ENCODE results near the gene DUSP6.
A peak's percentile ranks its signal among the peaks of the same experiment; 100 is the strongest.

DUSP6 gene

GRCh38 chr12:89357297-89357730 lies 5.0 kb upstream of the DUSP6 start:
- TF ChIP-seq TEAD4 (IDR thresholded peaks at IDR 0.05) (no peak), REST (IDR thresholded peaks at IDR 0.05; ENCODE audit: low read depth) (peak; percentile 34; the same call in 1 of the 2 replicates), EGR1 (IDR thresholded peaks at IDR 0.05) (no peak), MAX (IDR thresholded peaks at IDR 0.05) (no peak)

- TF ChIP-seq TEAD4 (IDR thresholded peaks at IDR 0.05) (no peak), REST (IDR thresholded peaks at IDR 0.05; ENCODE audit: low read depth) (no peak), TAF1 (IDR thresholded peaks at IDR 0.05; ENCODE audit: low read depth) (no peak), RAD21 (IDR thresholded peaks at IDR 0.05; ENCODE audit: low read depth) (no peak), FOXM1 (IDR thresholded peaks at IDR 0.05; ENCODE audit: borderline replicate concordance, low read depth) (no peak), TCF12 (IDR thresholded peaks at IDR 0.05; ENCODE audit: low read depth) (no peak), YY1 (IDR thresholded peaks at IDR 0.05; ENCODE audit: low read depth) (no peak), EP300 (IDR thresholded peaks at IDR 0.05; ENCODE audit: borderline replicate concordance) (no peak), MAX (IDR thresholded peaks at IDR 0.05) (no peak), EGR1 (IDR thresholded peaks at IDR 0.05) (no peak), NFIC (IDR thresholded peaks at IDR 0.05) (no peak), USF1 (IDR thresholded peaks at IDR 0.05) (no peak), CEBPB (IDR thresholded peaks at IDR 0.05) (no peak), ZBTB7A (IDR thresholded peaks at IDR 0.05; ENCODE audit: low read depth) (no peak), CREB1 (IDR thresholded peaks at IDR 0.05; ENCODE audit: low read depth) (no peak)
These were observed 3.9 kb upstream of the DUSP6 start for GRCh38 chr12:89356069-89356665.

- TF ChIP-seq REST (IDR thresholded peaks at IDR 0.05; ENCODE audit: low read depth) (no peak), TCF12 (IDR thresholded peaks at IDR 0.05; ENCODE audit: low read depth) (no peak), USF1 (IDR thresholded peaks at IDR 0.05) (no peak), TAF1 (IDR thresholded peaks at IDR 0.05; ENCODE audit: low read depth) (no peak), NFIC (IDR thresholded peaks at IDR 0.05) (no peak), RAD21 (IDR thresholded peaks at IDR 0.05; ENCODE audit: low read depth) (no peak; the same call in 1 of the 2 replicates), MAX (IDR thresholded peaks at IDR 0.05) (no peak), CEBPB (IDR thresholded peaks at IDR 0.05) (no peak), CREB1 (IDR thresholded peaks at IDR 0.05; ENCODE audit: low read depth) (no peak), TEAD4 (IDR thresholded peaks at IDR 0.05) (no peak), YY1 (IDR thresholded peaks at IDR 0.05; ENCODE audit: low read depth) (no peak), EP300 (IDR thresholded peaks at IDR 0.05; ENCODE audit: borderline replicate concordance) (no peak), EGR1 (IDR thresholded peaks at IDR 0.05) (no peak), ZBTB7A (IDR thresholded peaks at IDR 0.05; ENCODE audit: low read depth) (no peak), FOXM1 (IDR thresholded peaks at IDR 0.05; ENCODE audit: borderline replicate concordance, low read depth) (no peak)
These were observed 3.2 kb upstream of the DUSP6 start for GRCh38 chr12:89355243-89356068.
